ENCODE measurements around the gene TOR1AIP2. TPM values are rescaled to one million over a fixed set of nuclear protein-coding genes. Genes with fewer than 3 reads are reported as not detected.
A peak's percentile ranks its signal among the peaks of the same experiment; 100 is the strongest.

Gene TOR1AIP2
- total RNA-seq, 1 experiment from 2014 or later = 121 TPM

DNA sequence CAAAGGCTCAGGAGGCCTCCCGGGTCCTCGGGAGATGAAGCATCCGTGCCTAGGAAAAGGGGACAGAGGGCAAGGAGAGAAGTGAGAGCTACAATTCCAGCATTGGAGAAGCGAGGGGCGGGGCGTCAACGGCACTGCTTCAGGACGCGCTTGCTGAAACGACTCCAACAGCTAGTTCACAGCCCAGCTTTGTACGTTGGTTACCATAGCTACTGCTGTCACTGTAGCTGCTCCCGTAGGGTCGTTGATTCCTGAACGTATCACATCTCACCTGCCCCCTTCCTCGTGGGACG is 63.1 kb downstream of the TOR1AIP2 start:
- BruUV-seq (replicated peaks) = no TSS peak
- CTCF ChIA-PET = interaction anchor here (0.7 to 2.4 kb wide), 24 partner anchors 9 to 563 kb away, joined by 3 to 96 read pairs (median 4); partner anchors contain the start of gene CEP350
- no peak for DNase-seq
- H3K36me3 Mint-ChIP-seq (ENCODE audit: insufficient read depth, unreplicated experiment) = peaks cover 8% of the 10 kb centered on the region
- peaks cover 25% of the 10 kb centered on the region for H3K4me1 Mint-ChIP-seq (ENCODE audit: low read depth, unreplicated experiment)
- H3K27me3 Mint-ChIP-seq (ENCODE audit: unreplicated experiment) = peaks cover 99% of the 10 kb centered on the region
- intact Hi-C loops (cut with micrococcal nuclease; ENCODE audit: unreplicated experiment) = loop anchor here (1.0 kb wide), 1 partner anchor 108 kb away; no protein-coding TSS in a partner anchor
- no peaks in the 10 kb centered on the region for H3K9me3 Mint-ChIP-seq (ENCODE audit: low read depth, unreplicated experiment)
- no peak for TF ChIP-seq CTCF (IDR thresholded peaks at IDR 0.05; ENCODE audit: unreplicated experiment)
- H3K27ac Mint-ChIP-seq (ENCODE audit: unreplicated experiment) = peak overlapping the region; percentile 76
- H3K4me3 Mint-ChIP-seq (ENCODE audit: low read depth, unreplicated experiment) = peak overlapping the region; percentile 87

DNA sequence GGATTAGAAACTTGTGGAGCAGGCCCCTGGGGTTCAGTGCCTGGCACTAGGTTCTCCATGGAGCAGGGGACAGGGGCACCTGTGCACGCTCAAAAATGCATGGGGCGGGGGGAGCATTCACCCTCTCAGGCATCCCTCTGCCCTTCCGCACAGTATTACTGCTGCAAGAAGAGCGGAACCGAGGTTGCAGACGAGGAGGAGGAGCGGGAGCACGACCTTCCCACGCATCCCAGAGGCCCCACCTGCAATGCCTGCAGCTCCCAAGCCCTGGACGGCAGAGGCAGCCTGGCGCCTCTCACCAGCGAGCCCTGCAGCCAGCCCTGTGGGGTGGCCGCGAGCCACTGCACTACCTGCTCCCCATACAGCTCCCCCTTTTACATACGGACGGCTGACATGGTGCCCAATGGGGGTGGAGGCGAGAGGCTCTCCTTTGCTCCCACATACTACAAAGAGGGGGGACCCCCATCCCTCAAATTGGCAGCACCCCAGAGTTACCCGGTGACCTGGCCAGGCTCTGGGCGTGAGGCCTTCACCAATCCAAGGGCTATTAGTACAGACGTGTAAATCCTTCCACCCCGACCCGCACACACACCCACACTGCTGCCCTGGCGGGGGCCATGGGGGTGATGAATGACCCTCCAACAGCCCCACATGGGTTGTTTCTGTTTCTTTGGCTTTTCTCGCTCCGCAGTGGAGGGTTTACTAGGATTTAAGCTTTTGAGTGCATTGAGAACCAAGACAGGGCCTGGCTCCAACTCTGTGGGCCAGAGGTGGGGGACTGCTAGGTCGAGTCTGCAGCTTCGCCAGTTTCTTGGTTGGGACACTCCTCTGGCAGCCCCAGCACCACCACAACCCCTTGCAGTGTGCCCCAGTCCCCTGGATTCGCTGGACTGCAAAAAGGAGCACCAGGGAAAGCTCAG is 63.7 kb downstream of the TOR1AIP2 start:
- Mint-ChIP-seq H3K36me3 (ENCODE audit: insufficient read depth, unreplicated experiment) (peaks cover 8% of the 10 kb centered on the region), H3K4me1 (ENCODE audit: low read depth, unreplicated experiment) (peaks cover 25% of the 10 kb centered on the region), H3K4me3 (ENCODE audit: low read depth, unreplicated experiment) (peak overlapping the region; percentile 87), H3K27ac (ENCODE audit: unreplicated experiment) (no peak overlapping the region), H3K27me3 (ENCODE audit: unreplicated experiment) (peaks cover 96% of the 10 kb centered on the region), H3K9me3 (ENCODE audit: low read depth, unreplicated experiment) (no peaks in the 10 kb centered on the region)
- no peak for TF ChIP-seq CTCF (IDR thresholded peaks at IDR 0.05; ENCODE audit: unreplicated experiment)
- intact Hi-C loops (cut with micrococcal nuclease; ENCODE audit: unreplicated experiment) = loop anchor here (1.0 kb wide), 1 partner anchor 108 kb away; no protein-coding TSS in a partner anchor
- DNase-seq = no peak
- CTCF ChIA-PET = interaction anchor here (0.7 to 2.4 kb wide), 20 partner anchors 8 to 562 kb away, joined by 3 to 96 read pairs (median 4); partner anchors contain the start of gene CEP350
- BruUV-seq (replicated peaks) = no TSS peak

DNA sequence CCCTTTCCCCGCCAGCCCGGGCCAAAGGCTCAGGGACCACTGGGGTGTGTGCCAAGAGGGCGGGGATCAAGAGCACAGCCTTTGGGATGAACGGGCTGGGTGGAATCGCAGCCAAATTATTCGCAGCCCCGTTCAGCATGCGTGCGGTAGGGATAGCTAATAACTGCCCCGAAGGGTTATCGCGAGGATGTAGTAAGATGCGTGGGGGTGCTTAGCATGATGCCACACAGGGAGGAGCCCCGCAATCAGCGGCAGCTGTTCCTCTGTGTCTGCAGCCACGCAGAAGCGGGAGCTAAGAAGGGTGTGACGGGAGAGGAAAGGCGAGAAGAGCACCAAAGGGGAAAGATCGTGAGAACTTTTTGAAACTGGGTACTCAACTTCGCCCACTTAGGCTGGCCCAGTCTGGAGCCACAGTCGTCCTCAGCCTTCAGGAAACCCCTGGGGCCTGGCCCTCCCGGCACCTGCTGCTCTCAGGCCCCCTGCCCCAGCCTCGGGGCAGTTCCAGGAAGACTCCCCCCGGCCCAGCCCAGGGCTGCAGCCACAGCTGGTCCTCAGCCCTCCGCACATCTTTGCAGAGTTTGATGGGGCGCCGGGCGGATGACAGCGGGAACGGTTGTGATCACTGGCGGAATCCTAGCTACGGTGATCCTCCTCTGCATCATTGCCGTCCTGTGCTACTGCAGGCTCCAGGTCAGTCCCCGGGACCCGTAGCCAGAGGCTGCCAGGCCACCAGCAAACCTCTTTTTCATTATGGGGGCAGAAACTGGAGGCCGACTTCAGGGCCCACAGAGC is 64.9 kb downstream of the TOR1AIP2 start:
- peaks cover 84% of the 10 kb centered on the region for H3K27me3 Mint-ChIP-seq (ENCODE audit: unreplicated experiment)

More for the DNA sequence above, 64.9 kb downstream of the TOR1AIP2 start:
- CTCF ChIA-PET = interaction anchor here (0.6 to 1.8 kb wide), 3 partner anchors 9 to 20 kb away, joined by 3 to 8 read pairs (median 4); no protein-coding TSS in a partner anchor
- TF ChIP-seq CTCF (IDR thresholded peaks at IDR 0.05; ENCODE audit: unreplicated experiment) = no peak
- Mint-ChIP-seq H3K4me1 (ENCODE audit: low read depth, unreplicated experiment) (peaks cover 25% of the 10 kb centered on the region), H3K36me3 (ENCODE audit: insufficient read depth, unreplicated experiment) (peaks cover 8% of the 10 kb centered on the region), H3K9me3 (ENCODE audit: low read depth, unreplicated experiment) (no peaks in the 10 kb centered on the region), H3K4me3 (ENCODE audit: low read depth, unreplicated experiment) (no peak overlapping the region), H3K27ac (ENCODE audit: unreplicated experiment) (no peak overlapping the region)
- DNase-seq = no peak
- no TSS peak for BruUV-seq (replicated peaks)
- intact Hi-C loops (cut with micrococcal nuclease; ENCODE audit: unreplicated experiment) = no loop called here

Measured in Calu3 (cell line).